ENCODE measurements around the gene CEACAM20.

Gene CEACAM20

DNA sequence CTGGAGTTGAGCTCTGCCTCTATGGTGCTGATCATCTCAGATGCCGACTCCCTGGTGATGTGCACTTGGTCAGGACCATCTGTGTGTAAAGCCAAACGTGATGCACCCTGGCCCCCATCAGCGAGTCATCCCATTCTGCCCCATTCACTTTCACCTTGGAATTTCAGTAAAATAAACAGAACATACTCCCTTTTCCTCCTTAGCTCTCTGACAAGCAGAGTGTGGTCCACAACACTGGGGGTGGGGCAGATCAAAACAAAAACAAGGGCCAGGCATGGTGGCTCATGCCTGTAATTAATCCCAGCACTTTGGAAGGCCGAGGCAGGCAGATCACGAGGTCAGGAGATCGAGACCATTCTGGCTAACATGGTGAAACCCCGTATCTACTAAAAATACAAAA lies 12.3 kb downstream of the CEACAM20 start:
- no peak for TF ChIP-seq CTCF (conservative IDR thresholded peaks at IDR 0.05; ENCODE audit: low read depth)
- no peak for DNase-seq (ENCODE audit: low spot score)
- H3K27ac ChIP-seq, result no peak overlapping the region
- CTCF ChIA-PET, result interaction anchor here (0.6 to 0.9 kb wide), 3 partner anchors 15 to 54 kb away, joined by 3 to 5 read pairs (median 3); no protein-coding TSS in a partner anchor
- POLR2A ChIA-PET (ENCODE audit: low non-redundant PET), result no interaction called here

DNA sequence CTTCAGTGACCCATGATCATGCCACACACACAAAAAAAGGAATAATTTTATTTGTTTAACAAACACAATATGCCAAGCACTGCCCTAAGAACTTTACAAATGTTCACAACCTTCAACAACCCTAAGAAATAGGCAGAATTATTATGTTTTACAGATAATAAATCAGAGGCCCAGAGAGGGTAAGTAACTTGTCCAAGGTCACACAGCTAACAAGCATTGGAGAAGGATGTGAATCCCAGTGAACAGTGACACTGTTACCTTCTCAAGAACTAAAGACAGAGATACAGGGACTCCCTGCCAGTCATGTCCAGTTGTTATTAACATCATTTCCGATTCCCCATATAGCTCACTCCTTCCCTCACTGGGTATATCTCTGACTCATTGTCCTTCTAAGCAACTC lies 13.6 kb downstream of the CEACAM20 start:
- no peak overlapping the region for H3K27ac ChIP-seq
- ChIA-PET POLR2A (ENCODE audit: low non-redundant PET) (no interaction called here), CTCF (interaction anchor here (0.6 kb wide), 1 partner anchor 131 kb away, joined by 4 read pairs; no protein-coding TSS in a partner anchor)
- no peak for DNase-seq (ENCODE audit: low spot score)
- TF ChIP-seq CTCF (conservative IDR thresholded peaks at IDR 0.05; ENCODE audit: low read depth), result no peak

GRCh38 chr19:44515031-44515430 lies 14.4 kb downstream of the CEACAM20 start:
- no peak for DNase-seq (ENCODE audit: low spot score)
- no peak for TF ChIP-seq CTCF (conservative IDR thresholded peaks at IDR 0.05; ENCODE audit: low read depth)
- POLR2A ChIA-PET (ENCODE audit: low non-redundant PET), result no interaction called here
- no peak overlapping the region for H3K27ac ChIP-seq
- CTCF ChIA-PET, result no interaction called here

GRCh38 chr19:44512326-44513298 lies 16.9 kb downstream of the CEACAM20 start:
- DNase-seq (ENCODE audit: low spot score), result peak; percentile 57
- no peak overlapping the region for H3K27ac ChIP-seq
- ChIA-PET POLR2A (ENCODE audit: low non-redundant PET) (no interaction called here), CTCF (interaction anchor here (0.5 to 1.7 kb wide), 6 partner anchors 11 to 188 kb away, joined by 3 to 6 read pairs (median 4); partner anchors contain the start of gene ZNF180)
- no peak for TF ChIP-seq CTCF (conservative IDR thresholded peaks at IDR 0.05; ENCODE audit: low read depth)

DNA sequence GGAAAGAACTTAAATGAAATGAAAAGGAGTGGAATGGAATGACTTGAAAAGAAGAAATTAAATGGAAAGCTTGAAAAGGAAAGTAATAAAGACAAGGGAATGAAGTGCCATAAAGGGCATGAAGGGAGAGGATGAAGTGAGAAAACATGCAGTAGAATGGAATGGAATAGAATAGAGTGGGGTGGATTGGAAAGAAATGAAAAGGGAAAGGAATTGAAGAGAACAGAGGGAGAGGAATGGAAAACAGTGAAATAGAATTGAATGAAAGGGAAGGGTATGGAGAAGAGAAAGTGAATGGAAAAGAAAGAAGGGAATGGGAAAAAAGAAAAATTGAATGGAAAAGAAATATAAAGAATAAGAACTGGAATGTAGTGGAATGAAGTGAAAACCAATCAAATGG lies 20.0 kb downstream of the CEACAM20 start:
- CTCF ChIA-PET, result no interaction called here
- no peak for TF ChIP-seq CTCF (conservative IDR thresholded peaks at IDR 0.05; ENCODE audit: low read depth)
- no peak overlapping the region for H3K27ac ChIP-seq
- POLR2A ChIA-PET (ENCODE audit: low non-redundant PET), result no interaction called here
- no peak for DNase-seq (ENCODE audit: low spot score)

- ChIA-PET POLR2A (ENCODE audit: low non-redundant PET) (interaction anchor here (0.6 to 0.9 kb wide), 2 partner anchors 240 to 288 kb away, joined by 3 read pairs; partner anchors contain the start of gene ZNF227), CTCF (interaction anchor here (0.5 to 0.7 kb wide), 2 partner anchors 11 to 349 kb away, joined by 3 to 6 read pairs; no protein-coding TSS in a partner anchor)
- H3K27ac ChIP-seq, result peak within 1 kb of the TSS; percentile 86
- peak; percentile 93 for DNase-seq (ENCODE audit: low spot score)
- peak; percentile 21; the same call in 1 of the 2 replicates for TF ChIP-seq CTCF (conservative IDR thresholded peaks at IDR 0.05; ENCODE audit: low read depth)
These were observed 29.2 kb downstream of the CEACAM20 start, which contains the start of gene ZNF180 for GRCh38 chr19:44499962-44500949. Gene ZNF180 (minus strand): TSS chr19:44500522. CDS start chr19:44497334, 3,188 bp downstream.
